Colonic mucosa (tissue), 4 donors: Measurements from ENCODE around the gene TARS1. TPM values are rescaled to one million over a fixed set of nuclear protein-coding genes. Genes with fewer than 3 reads are reported as not detected.

Source experiments
- DNase-seq: peaks from one replicate; pipeline ENCODE4 v3.0.0-alpha.2; 2020
- H3K27ac ChIP-seq: fragments of 200-600 bp; one replicate; pipeline ENCODE4 v1.8.0; 2021
- H3K27me3 ChIP-seq: fragments of 200-600 bp; one replicate; pipeline ENCODE4 v1.8.0; 2021
- H3K36me3 ChIP-seq: fragments of 200-600 bp; one replicate; pipeline ENCODE4 v1.8.0; 2021
- H3K4me1 ChIP-seq: fragments of 200-600 bp; one replicate; pipeline ENCODE4 v1.8.0; 2021; ENCODE audit warnings: mild to moderate bottlenecking
- H3K4me3 ChIP-seq: fragments of 200-600 bp; one replicate; pipeline ENCODE4 v1.8.0; 2021
- H3K9ac ChIP-seq, 2 donors: one replicate each; pipeline ENCODE4 v1.7.0; 2013; ENCODE audit warnings: control low read depth in 2 of 2, low read depth in 2 of 2, low read length in 2 of 2
- H3K9me3 ChIP-seq: fragments of 200-600 bp; one replicate; pipeline ENCODE4 v1.8.0; 2021
- CTCF ChIP-seq: fragments of 200-600 bp; IDR thresholded peaks from one replicate; pipeline ENCODE4 v1.8.0; 2022; ENCODE audit warnings: antibody characterized with exemption, mild to moderate bottlenecking
- intact Hi-C: fragments of 100-400 bp; cut with DNase I; formaldehyde crosslinking; loops from one replicate; pipeline ENCODE4 v1.14.1; 2022
- total RNA-seq, 2 donors: library from RNA; stranded (reverse); fragmentation: NEBNext Ultra II Directional in 1 of 2; extraction: Animal tissue kit (Norgen Biotek cat#: 25700) in 1 of 2; gene quantifications; one replicate each; pipeline ENCODE4 v1.2.1, GENCODE V29; 2021
- donor health status: healthy.
- donor health status: DM: no; HTN: no; CAD: no.
- donor health status: DM: no; HTN: no; CAD: no.

TARS1 gene
- total RNA-seq, 2 donors from 2014 or later, result 146 to 187 TPM

DNA sequence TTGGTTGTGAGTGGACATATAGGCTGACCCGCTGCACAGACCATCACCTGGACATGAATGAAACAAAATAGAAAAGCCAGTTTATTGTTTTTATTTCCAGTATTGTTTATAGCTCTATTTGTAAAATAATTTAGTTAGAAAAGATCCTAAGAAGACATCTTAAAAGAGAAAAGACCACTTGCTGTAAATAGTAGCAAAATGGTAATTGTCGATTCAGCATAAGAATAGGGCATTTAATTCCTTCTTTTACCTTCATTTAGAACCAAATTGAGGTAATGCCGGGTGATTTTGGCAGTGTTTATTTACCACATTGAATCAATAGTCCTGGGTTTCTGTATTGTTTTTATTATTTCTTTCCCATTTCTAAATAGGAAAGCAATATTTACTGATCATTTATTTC is 7.4 kb downstream of the TARS1 start:
- H3K27me3 ChIP-seq, result no peaks in the 10 kb centered on the region
- no peak overlapping the region for H3K27ac ChIP-seq
- intact Hi-C loops, result no loop called here
- no peak for TF ChIP-seq CTCF
- H3K36me3 ChIP-seq, result no peaks in the 10 kb centered on the region
- H3K4me1 ChIP-seq, result peaks cover 5% of the 10 kb centered on the region
- no peaks in the 10 kb centered on the region for H3K9me3 ChIP-seq
- no peak overlapping the region for H3K9ac ChIP-seq
- DNase-seq, result no peak
- no peak overlapping the region for H3K4me3 ChIP-seq

DNA sequence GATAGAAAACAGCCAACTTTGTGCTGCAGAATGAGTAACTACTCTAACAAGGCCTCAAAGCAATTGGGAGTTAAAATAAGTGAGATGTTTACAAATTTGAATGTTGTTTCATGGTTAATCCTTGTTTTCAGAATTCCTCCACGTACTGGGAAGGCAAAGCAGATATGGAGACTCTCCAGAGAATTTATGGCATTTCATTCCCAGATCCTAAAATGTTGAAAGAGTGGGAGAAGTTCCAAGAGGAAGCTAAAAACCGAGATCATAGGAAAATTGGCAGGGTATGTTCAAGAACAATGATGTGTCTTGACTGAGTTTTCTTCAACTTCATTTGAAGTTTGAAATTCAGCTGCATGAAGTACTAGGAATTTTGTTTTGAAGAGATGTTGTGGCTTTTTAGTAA is 16.4 kb downstream of the TARS1 start:
- Histone ChIP-seq H3K4me1 (no peaks in the 10 kb centered on the region), H3K36me3 (peaks cover 37% of the 10 kb centered on the region), H3K27me3 (no peaks in the 10 kb centered on the region), H3K9me3 (no peaks in the 10 kb centered on the region), H3K4me3 (no peak overlapping the region), H3K27ac (no peak overlapping the region), H3K9ac (no peak overlapping the region)
- no peak for DNase-seq
- intact Hi-C loops, result no loop called here
- no peak for TF ChIP-seq CTCF

DNA sequence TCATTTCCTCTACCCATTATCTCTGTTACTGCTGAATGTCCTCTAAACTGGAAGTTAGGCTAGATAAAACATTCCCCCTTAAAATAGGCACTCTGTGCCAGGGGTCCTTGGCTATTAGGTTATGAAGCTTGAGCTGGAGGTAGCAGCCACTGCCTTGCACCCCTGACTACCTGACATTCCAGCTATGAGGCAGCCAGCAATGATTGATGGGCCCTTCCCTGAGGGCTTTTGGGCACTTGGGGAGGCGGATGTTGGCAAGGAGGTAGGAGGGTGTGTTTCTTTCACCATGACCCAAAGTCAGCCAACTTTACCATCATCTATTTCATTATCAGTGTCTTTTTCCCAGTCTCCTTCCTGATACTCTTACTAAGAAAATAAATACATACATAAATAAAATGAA is 17.1 kb downstream of the TARS1 start:
- H3K27me3 ChIP-seq, result no peaks in the 10 kb centered on the region
- no peak overlapping the region for H3K9ac ChIP-seq
- H3K4me3 ChIP-seq, result no peak overlapping the region
- H3K4me1 ChIP-seq, result no peaks in the 10 kb centered on the region
- H3K36me3 ChIP-seq, result peaks cover 37% of the 10 kb centered on the region
- no peak for DNase-seq
- H3K27ac ChIP-seq, result no peak overlapping the region
- H3K9me3 ChIP-seq, result no peaks in the 10 kb centered on the region
- no peak for TF ChIP-seq CTCF
- intact Hi-C loops, result no loop called here

- Histone ChIP-seq H3K36me3 (peaks cover 32% of the 10 kb centered on the region), H3K9me3 (no peaks in the 10 kb centered on the region)
- TF ChIP-seq CTCF, result no peak
Observed at GRCh38 chr5:33460210-33460609, 19.4 kb downstream of the TARS1 start.

DNA sequence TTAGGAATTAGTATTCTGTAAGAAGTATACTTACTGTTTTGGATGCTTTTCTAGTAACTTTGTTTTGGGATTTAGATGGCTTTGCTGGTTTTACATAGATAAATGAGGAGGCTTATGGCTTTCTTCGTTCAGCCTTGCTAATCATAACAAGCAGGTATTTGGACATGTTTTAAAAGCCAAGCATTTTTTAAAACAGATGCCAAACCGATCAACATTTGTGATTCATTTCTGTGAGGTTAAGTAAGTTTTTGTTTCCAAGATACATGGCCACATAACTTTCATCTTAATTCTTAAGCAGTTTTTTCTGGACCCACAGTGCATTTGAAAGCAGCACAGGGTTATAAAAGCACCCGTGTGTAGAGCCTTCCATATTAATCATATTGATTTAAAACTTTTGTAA is 21.7 kb downstream of the TARS1 start:
- no peaks in the 10 kb centered on the region for H3K27me3 ChIP-seq
- H3K4me1 ChIP-seq, result no peaks in the 10 kb centered on the region
- intact Hi-C loops, result no loop called here
- H3K9ac ChIP-seq, result no peak overlapping the region
- peaks cover 26% of the 10 kb centered on the region for H3K36me3 ChIP-seq
- no peaks in the 10 kb centered on the region for H3K9me3 ChIP-seq
- no peak overlapping the region for H3K4me3 ChIP-seq
- no peak for TF ChIP-seq CTCF
- no peak for DNase-seq
- no peak overlapping the region for H3K27ac ChIP-seq

More at GRCh38 chr5:33460210-33460609, 19.4 kb downstream of the TARS1 start:
- Histone ChIP-seq H3K27ac (no peak overlapping the region), H3K4me3 (no peak overlapping the region), H3K9ac (no peak overlapping the region), H3K27me3 (no peaks in the 10 kb centered on the region), H3K4me1 (no peaks in the 10 kb centered on the region)
- intact Hi-C loops, result no loop called here
- no peak for DNase-seq

- no peak for DNase-seq
- Histone ChIP-seq H3K9me3 (no peaks in the 10 kb centered on the region), H3K27me3 (no peaks in the 10 kb centered on the region), H3K9ac (no peak overlapping the region), H3K4me3 (no peak overlapping the region), H3K27ac (no peak overlapping the region), H3K36me3 (peaks cover 20% of the 10 kb centered on the region), H3K4me1 (no peaks in the 10 kb centered on the region)
- intact Hi-C loops, result no loop called here
- TF ChIP-seq CTCF, result no peak
Observed at GRCh38 chr5:33465120-33465519, 24.4 kb downstream of the TARS1 start.
